Activated naive CD8-positive, alpha-beta T cell treated with anti-CD3 and anti-CD28 coated beads, Interleukin-2, amount 50 U/mL, for 16 hours (primary cell): ENCODE measurements around the gene OR52N2.

ENCODE experiments used
- DNase-seq: peaks from one replicate; pipeline ENCODE4 v3.0.0-alpha.2; 2020; ENCODE audit warnings: low read depth, low spot score

Gene OR52N2

DNA sequence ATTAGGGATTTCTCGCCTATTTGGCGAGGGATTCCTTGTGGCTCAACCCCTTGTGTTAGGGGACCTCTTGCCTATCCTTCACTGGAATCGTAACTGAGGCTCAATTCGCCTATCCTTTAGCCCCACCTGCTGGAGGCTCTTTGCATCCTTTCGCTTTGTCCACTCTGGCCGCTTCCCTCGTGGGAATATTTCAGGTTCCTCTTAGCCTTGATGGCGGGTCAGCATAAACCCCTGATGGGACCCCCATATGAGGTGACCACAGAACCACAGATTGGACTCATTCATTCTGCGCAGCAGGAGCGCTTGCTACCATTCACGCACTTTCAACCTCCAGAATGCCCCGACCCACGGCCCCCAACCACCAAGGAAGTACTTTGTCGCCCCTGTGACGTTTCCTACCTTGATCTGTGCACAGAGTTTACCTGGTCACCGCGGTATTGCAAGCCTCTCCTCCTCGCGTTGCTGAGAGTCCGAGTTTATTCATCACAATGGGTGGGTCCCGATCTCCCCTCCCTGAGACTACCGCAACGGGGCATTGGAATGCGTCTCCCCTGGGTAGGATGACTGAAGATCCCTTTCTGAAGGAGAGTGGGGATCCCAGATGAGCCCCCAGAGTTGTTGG, at the start of gene OR52N2:
OR52N2 (plus strand) TSS at position 425 of the 622 bp plus-strand sequence. CDS start 11,412 bp downstream, outside the sequence.
- peak; percentile 37 for DNase-seq

DNA sequence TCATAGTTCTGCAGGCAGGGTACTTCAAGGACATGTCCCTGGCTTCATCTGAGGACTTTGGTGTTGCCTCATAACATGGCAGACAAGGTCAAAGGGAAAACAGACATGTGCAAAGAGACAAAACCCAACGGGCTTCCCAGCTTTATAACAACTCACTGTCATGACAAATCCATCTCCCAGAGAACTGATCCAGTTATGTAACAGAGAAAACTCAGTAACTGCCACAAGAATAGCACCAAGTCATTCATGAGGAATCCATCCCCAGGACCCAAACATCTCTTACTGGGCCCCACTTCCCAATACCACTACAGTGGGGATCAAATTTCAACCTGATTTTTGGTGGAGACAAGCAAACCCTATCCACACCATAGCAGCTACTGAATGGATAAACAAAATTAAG, 41.7 kb upstream of the OR52N2 start:
- DNase-seq, result no peak

DNA sequence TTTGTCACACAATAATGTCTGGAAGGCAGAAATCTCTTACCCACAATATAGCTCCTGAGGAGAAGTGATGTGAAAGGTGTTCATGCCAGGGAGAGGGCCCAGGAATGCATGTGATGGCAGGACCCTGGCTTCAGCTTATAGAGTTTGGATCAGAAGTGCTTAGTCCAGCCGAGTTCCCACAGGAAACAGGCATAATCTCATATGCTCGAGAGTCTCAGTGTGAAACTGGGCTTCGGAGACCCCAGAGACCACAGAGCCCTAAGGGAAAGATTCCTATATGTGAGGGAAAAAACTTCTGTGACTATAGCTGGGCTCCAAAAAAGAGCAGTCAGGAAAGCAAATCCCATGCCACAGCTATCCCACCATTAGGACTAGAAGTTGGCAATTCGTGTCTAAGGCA, 25.5 kb upstream of the OR52N2 start, which contains the start of gene OR52N5:
OR52N5 (minus strand) TSS at position 101 of the 400 bp plus-strand sequence. CDS start 4,721 bp downstream, outside the sequence.
- no peak for DNase-seq

DNA sequence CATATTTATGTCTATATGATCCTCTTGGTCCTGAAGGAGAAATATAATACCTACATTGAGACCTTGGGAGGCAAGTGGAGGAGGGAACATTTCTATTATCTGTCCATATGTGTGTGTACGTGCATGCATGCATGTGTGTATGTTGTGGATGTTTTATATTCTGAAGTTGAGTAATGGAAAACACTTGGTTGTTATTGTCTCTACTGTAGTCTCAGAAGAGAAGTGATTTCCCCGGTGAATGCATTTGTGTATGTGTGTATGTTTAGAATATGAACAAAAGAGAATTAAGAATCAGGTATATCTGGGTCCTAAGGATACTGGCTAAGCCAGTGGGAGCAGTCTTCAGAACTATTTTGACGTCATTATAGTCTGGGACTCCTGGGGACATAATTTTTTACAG, 17.6 kb upstream of the OR52N2 start, which contains the start of gene OR52N1:
OR52N1 (minus strand) TSS at position 101 of the 400 bp plus-strand sequence. CDS start 2,449 bp downstream, outside the sequence.
- DNase-seq, result no peak

DNA sequence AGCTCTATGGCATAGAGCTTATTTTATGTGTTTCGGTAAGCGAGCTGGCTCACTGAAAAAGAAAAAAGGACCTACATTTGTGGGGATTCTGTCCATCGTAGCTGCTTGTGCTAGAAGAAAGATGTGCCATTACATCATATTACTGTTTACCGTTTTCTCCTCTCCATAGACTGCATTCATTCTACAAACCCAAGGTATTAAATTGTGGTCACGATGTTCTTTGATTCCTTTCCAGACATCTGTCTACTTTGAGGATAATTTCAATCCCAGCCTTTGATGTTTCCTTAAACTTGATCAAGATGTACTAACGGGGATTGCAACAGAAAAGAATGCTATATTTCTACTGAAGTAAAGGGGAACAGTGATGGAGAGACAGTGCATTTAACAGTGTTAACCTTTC, 12.2 kb upstream of the OR52N2 start:
- no peak for DNase-seq

DNA sequence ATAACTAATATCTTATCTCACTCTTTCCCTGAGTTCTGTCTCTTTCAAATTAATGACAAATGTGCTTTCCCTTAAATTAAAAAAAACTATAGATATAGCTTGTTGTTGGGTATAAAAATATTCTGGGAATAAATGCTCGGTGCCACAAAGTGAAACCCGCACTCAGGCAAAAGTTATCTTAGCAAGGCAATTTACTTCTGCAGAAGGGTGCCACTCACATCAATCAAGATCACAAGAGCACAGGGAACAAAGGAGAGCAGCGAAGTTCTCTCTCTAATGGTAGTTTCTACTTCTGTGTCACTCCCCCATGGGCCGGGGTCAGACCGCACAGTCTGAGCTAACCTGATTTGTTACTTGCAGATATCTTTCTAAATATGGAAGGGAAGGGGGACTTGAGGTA, 4.7 kb upstream of the OR52N2 start:
- DNase-seq, result no peak

DNA sequence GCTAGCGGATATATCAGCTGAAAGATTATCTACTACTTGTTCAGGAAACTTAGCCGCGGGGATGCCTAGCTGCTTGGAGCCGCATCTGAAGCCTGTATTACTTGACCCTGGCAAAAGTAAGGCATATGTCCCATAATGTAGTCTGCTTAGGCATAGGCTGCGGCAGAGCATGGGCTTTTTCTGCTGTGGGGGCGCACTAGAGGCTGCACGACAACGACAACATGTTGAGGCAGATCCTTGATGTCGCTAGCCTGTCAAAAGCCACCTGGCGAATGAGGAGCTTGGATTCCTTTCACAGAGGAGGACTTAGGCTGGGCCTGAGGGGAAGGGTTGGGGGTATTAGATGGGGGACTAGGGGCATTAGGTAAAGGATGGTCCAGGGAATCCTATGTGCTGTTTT, 1.1 kb upstream of the OR52N2 start:
- DNase-seq, result no peak

DNA sequence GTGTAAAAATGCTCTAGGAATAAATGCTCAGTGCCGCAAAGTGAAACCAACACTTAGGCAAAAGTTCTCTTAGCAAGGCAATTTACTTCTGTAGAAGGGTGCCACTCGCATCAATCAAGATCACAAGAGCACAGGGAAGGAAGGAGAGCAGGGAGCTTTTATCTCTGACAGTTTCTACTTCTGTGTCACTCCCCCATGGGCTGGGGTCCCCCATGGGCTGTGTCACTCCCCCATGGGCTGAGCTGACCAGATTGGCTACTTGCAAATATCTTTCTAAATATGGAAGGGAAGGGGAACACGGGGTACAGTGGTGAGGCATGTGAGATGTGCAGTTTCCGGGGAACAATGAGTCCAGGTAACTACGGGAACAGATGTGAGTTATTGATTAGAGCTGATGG, 397 bp downstream of the OR52N2 start:
- no peak for DNase-seq

DNA sequence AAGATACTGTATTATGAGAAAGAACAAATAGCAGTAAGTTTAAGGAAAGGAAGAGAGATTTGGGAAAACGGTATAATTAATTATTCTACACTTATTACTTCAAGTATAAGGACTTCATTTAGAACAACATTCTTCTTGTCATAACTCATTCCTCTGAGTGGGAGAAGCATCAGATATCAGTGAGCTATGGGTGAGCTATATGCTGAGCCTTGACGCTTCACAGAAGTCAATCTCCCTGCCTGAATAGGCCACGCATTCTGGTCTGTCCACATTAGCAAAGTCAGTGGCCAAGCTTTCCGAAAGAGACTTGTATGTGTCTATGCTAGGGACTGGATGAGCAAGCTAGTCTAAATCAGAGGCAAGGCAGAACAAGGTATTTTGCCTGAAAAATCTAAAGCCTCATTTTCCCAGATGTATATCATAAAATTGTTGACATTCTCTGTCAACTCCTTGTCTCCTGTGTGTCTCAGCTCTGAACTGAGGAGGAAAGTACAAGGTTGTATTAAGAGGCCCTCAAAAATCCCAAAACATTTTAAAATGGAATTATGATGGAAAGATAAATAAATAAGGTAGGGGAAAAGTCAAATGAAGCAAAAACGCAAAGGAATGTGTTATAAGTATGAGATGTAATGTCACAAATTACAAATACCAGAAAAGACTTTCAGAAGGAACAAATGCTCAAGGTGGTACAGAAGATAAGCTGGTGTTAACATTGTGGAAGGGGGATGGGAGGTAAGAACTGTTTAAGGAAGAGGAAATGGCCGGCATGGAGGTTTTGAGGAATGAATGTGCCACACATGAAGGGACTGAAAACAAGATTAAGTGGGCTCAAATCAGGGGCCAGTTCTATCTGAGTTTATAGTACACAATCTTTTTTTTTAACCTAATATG, 1.4 kb downstream of the OR52N2 start:
- no peak for DNase-seq

DNA sequence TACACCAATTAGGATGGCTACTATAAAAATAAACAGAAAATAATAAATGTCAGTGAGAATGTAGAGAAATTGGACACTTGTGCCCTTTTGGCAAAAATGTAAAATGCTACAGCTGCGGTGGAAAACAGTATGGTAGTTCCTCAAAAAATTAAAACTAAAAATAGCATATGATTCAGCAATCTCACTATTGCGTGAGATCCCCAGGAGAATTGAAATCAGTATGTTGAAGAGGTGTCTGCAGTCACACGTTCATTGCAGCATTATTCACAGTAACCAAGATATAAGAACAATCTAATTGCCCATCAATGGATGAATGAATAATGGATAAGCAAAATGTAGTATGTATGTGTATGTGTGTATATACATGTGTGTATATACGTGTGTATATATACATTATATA, 6.8 kb downstream of the OR52N2 start:
- DNase-seq, result no peak

DNA sequence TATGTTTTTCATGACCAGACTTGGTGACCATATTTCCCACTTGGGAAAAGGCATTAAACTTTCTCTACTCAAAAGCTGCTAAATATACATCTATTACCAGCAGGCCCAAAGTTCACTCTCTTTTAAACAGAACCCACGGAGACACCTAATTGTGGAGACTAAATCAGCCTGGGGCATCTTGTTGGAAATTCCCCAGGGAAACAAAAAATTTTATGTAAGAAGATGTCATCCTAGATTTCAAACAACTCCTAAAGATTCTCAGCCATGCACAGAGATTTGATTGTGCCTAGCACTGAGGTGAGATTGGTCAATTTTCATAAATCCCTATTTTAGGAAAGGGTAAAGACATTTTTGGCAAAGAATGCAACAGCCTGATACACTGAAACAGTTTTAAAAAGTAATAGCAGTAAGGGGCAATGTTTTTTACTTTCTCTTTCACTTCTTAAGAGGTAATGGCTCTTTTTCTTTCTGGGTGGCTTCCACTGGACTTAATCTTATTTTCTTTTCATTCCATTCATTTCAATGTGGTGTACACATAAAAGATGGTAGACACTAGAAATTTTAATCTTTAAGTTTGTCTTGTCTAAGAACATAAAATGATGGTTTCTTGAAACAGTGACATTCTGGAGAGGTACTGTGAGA, 9.6 kb downstream of the OR52N2 start:
- no peak for DNase-seq

DNA sequence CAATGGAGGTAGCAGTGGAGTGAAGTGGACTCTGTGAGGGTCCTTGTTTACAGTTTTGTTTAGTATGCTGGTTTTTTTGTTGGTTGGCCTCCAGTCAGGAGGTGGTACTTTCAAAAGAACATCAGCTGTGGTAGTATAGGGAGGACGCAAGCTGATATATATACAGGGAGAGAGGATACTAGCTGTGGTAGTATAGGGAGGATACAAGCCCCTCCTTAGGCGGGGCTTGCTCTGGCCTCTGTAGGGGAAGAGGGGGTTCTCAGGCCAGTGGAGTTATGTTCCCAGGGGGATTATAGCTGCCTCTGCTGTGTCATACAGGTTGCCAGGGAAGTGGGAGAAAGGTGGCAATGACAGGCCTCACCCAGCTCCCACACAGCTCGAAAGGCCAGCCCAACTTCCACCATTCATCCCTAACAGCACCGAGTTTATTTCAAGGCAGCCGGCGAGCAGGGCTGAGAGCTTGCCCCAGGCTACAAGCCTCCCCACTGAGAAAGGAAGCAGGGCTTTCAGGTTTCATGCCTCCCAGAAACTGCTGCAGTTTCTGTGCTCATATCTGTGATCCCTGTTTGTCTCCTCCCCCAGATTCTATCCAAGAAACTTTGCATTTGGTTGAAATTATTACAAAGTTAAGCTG, 22.6 kb downstream of the OR52N2 start:
- no peak for DNase-seq

DNA sequence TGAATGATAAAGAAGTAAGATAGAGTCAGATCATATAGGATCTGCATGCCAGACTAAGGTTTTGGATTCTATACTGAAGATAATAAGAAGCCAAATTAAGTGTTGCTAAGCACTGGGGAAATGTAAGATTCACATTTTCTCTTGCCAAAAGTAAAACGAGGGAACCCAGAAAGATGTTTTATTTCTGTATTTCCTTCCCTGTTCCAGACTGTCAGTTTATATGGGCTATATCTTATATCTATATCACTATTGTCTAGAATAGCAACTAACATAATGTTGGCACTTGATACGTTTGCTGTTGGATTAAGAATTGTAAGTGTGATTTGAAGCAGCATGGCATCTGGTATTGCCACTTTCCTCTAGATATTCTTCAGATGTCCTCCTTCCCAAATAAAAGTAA, 24.7 kb downstream of the OR52N2 start:
- no peak for DNase-seq

DNA sequence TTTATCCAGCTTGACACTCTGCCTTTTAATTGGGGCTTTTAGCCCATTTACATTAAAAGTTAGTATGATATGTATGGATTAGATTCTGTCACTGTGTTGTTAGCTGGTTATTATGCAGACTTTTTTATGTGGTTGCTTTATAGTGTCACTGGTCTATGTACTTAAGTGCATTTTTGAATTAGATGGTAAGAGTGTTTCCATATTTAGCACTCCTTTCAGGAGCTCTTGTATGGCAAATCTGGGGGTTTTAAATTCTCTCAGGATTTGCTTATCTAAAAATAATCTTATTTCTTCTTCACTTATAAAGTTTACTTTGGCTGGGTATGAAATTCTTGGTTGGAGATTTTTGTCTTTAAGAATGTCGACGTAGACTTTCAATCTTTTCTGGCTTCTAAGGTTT, 29.0 kb downstream of the OR52N2 start:
- DNase-seq, result no peak

DNA sequence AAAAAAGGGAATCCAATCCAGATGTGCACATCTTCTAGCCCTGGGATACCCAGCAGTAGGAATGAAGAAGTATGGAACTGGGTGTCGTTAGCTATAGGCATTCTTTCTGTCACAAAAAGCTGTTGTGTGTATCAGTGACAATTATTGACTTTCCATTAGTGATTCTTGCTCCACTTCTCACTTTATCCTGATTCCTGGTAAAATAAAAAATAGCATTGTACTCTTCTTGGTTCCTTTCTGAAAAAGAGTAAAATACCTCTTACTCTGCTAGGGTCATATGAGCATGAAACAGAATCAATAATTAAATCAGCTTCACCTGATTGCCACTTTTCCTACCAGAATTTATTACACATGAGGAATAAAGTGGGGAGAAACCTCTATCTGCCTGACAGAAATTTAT, 33.1 kb downstream of the OR52N2 start, which contains the start of gene OR52E6:
OR52E6 (minus strand) TSS at position 101 of the 400 bp plus-strand sequence; CDS start at position 101, 0 bp downstream.
- no peak for DNase-seq

DNA sequence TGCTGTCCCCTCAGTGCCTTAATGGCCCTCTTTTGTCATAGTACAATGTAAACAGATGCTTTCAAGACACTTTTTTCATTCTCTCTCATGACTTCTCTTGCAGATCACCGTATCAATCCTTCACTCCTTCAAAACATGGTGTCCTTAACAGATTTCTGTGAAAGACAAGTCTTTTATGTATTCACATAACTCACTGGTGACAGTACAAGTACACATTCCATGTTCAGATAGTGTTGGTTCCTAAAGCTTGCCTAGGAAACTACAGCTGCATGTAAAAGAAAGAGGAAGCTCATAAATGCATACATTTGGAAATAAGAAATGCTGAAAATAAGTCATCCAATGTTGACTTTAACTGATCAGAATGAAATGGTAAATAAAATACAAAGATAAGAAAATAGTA, 38.0 kb downstream of the OR52N2 start:
- DNase-seq, result no peak

DNA sequence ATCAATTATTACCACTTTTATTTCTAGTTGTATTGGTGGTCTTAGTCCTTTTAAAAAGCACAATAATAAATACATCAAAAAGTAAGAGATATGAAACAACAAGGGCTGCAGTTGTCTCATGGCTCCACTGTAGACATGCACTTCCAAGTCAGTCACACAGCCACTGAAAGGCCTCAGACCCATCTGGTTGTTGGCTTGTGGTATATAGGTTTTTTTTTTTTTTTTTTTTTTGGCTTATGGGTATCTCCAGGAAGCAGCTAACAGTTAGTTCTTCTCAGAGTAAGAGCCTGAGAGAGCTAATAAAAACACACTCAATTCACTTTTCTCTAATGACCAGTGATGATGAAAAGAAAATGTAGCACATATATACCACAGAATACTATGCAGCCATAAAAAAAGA, 39.0 kb downstream of the OR52N2 start:
- DNase-seq, result no peak

DNA sequence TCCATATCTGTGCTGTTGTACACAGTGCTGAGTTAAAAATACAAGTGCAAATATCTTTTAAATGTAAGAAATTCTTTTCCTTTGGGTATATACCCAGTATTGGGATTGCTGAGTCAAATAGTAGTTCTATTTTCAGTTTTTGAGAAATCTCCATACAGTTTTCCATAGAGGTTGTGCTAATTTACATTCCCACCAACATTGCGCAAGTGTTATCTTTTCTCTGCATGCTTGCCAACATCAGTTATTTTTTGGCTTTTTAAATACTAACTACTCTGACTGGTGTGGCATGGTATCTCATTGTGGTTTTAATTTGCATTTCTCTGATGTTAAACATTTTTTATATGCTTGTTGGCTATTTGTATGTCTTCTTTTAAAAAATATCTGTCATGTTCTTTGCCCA, 42.3 kb downstream of the OR52N2 start:
- no peak for DNase-seq

DNA sequence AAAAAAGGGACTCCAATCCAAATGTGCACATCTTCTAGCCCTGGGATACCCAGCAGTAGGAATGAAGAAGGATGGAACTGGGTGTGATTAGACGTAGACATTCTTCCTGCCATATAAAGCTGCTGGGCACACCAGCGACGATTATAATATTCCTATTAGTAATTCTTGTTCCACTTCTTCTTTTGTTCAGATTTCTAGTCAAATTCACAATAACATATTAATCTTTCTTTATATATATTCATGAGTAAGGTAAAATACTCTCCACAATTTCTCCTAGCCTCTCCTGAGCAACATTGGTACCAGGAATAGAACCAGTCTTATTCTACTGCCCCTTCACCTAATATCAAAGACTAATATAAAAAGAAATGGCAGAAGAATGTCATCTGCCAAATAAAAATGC, 48.9 kb downstream of the OR52N2 start, which contains the start of gene OR52E8:
OR52E8 (minus strand) TSS at position 101 of the 400 bp plus-strand sequence; CDS start at position 101, 0 bp downstream.
- no peak for DNase-seq

DNA sequence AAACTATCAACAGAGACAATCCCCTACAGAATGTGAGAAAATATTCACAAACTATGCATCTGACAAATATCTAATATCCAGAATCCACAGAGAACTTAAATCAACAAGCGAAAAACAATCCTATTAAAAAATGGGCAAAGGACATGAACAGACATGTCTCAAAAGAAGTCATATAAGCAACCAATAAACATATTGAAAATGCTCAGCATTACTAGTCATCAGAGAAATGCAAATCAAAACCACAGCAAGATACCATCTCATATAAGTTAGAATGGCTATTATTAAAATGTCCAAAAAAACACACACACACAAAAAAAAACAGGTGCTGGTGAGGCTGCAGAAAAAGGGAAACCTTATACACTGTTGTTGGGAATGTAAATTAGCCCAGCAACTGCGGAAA, 57.1 kb downstream of the OR52N2 start:
- no peak for DNase-seq
